HepG2 (cell line): ENCODE data around the gene ZNRD2. TPM values are rescaled to one million over a fixed set of nuclear protein-coding genes. Genes with fewer than 3 reads are reported as not detected.

ENCODE experiments used
- HDAC1 ChIP-seq: sonication (generic); formaldehyde crosslinking; IDR thresholded peaks from 2 replicates; pipeline ENCODE4 v1.5.1; 2020; ENCODE audit warnings: mild to moderate bottlenecking, missing genetic modification reagents
- HMG20A ChIP-seq: IDR thresholded peaks from 2 replicates; pipeline ENCODE4 v1.6.1; 2016; ENCODE audit warnings: borderline replicate concordance
- JUNB ChIP-seq: sonication (generic); formaldehyde crosslinking; IDR thresholded peaks from 2 replicates; pipeline ENCODE4 v1.8.0; 2022; ENCODE audit warnings: missing genetic modification reagents, mild to moderate bottlenecking, borderline replicate concordance
- KDM1A ChIP-seq: IDR thresholded peaks from 2 replicates; pipeline ENCODE4 v1.6.1; 2016; ENCODE audit warnings: missing compliant biosample characterization
- KDM3A ChIP-seq: IDR thresholded peaks from 2 replicates; pipeline ENCODE4 v1.6.1; 2018; ENCODE audit warnings: low read depth, missing compliant biosample characterization
- MEIS1 ChIP-seq: sonication (generic); formaldehyde crosslinking; IDR thresholded peaks from 2 replicates; pipeline ENCODE4 v1.9.0; 2021; ENCODE audit warnings: mild to moderate bottlenecking, missing genetic modification reagents, moderate library complexity, borderline replicate concordance
- MTA1 ChIP-seq: sonication (generic); formaldehyde crosslinking; IDR thresholded peaks from 2 replicates; pipeline ENCODE4 v1.4.0; 2020; ENCODE audit warnings: missing genetic modification reagents, mild to moderate bottlenecking, borderline replicate concordance
- PHB2 ChIP-seq: fragments of 450-650 bp; IDR thresholded peaks from 2 replicates; pipeline ENCODE4 v1.6.1; 2018; ENCODE audit not compliant: partially characterized antibody
- REXO4 ChIP-seq: sonication (generic); formaldehyde crosslinking; IDR thresholded peaks from 2 replicates; pipeline ENCODE4 v1.8.0; 2022; ENCODE audit warnings: missing genetic modification reagents, mild to moderate bottlenecking, borderline replicate concordance
- SIX4 ChIP-seq: sonication (generic); formaldehyde crosslinking; IDR thresholded peaks from 2 replicates; pipeline ENCODE4 v1.4.0; 2020; ENCODE audit warnings: missing genetic modification reagents
- SP140L ChIP-seq: sonication (generic); formaldehyde crosslinking; IDR thresholded peaks from 2 replicates; pipeline ENCODE4 v1.4.0; 2020; ENCODE audit warnings: missing genetic modification reagents, borderline replicate concordance
- SRSF9 ChIP-seq: fragments of 200-400 bp; formaldehyde crosslinking; IDR thresholded peaks from 2 replicates; pipeline ENCODE4 v1.6.1; 2018; ENCODE audit warnings: borderline replicate concordance, mild to moderate bottlenecking, low read depth, low read length; ENCODE audit not compliant: insufficient read depth, poor library complexity, severe bottlenecking
- U2AF2 ChIP-seq: fragments of 200-400 bp; formaldehyde crosslinking; IDR thresholded peaks from 2 replicates; pipeline ENCODE4 v1.6.1; 2017; ENCODE audit warnings: low read depth, mild to moderate bottlenecking, low read length
- ZFP62 ChIP-seq: sonication (generic); formaldehyde crosslinking; IDR thresholded peaks from 2 replicates; pipeline ENCODE4 v1.4.0; 2020; ENCODE audit warnings: missing genetic modification reagents
- ZNF205 ChIP-seq: IDR thresholded peaks from 2 replicates; pipeline ENCODE4 v1.6.1; 2018; ENCODE audit warnings: missing biosample characterization, missing genetic modification reagents
- ZNF232 ChIP-seq: sonication (generic); formaldehyde crosslinking; IDR thresholded peaks from 2 replicates; pipeline ENCODE4 v1.4.0; 2020; ENCODE audit warnings: missing genetic modification reagents, borderline replicate concordance
- ZNF44 ChIP-seq: sonication (generic); formaldehyde crosslinking; IDR thresholded peaks from 2 replicates; pipeline ENCODE4 v1.5.1; 2020; ENCODE audit warnings: mild to moderate bottlenecking, missing genetic modification reagents
- ZNF644 ChIP-seq: IDR thresholded peaks from 2 replicates; pipeline ENCODE4 v1.6.1; 2016; ENCODE audit warnings: low read depth
- polyA plus RNA-seq, 8 experiments: library from polyadenylated mRNA; depleted of rRNA in 3 of 8; stranded (reverse) in 7 of 8; unstranded in 1 of 8; fragments of >200 nt; fragmentation: Illumina TruSeq in 4 of 8; extraction: Trizol in 4 of 8; gene quantifications; 2 replicates each; pipeline versions ENCODE4 v1.2.1 to v1.2.3, GENCODE V29; 2011 to 2016; ENCODE audit warnings: low read depth in 4 of 8, missing spikeins in 1 of 8, mixed read lengths in 1 of 8; ENCODE audit not compliant: insufficient read depth in 1 of 8
- total RNA-seq, 5 experiments: library from RNA; depleted of rRNA; stranded (reverse); fragments of >200 nt; fragmentation: Illumina TruSeq; extraction: Trizol; gene quantifications; 2 replicates each; pipeline ENCODE4 v1.2.3, GENCODE V29; 2016; ENCODE audit warnings: low read depth in 1 of 5
- TF ChIP-seq, protein P1 (sequence below): sonication (generic); formaldehyde crosslinking; IDR thresholded peaks from 2 replicates; pipeline ENCODE4 v1.4.0; 2020; ENCODE audit warnings: missing genetic modification reagents, low read depth, mild to moderate bottlenecking, borderline replicate concordance
- TF ChIP-seq, protein P2 (sequence below): sonication (generic); formaldehyde crosslinking; IDR thresholded peaks from 2 replicates; pipeline ENCODE4 v1.8.0; 2022; ENCODE audit warnings: mild to moderate bottlenecking, missing genetic modification reagents, moderate library complexity
- TF ChIP-seq, protein P3 (sequence below): sonication (generic); formaldehyde crosslinking; IDR thresholded peaks from 2 replicates; pipeline ENCODE4 v1.5.0; 2020; ENCODE audit warnings: missing genetic modification reagents
- TF ChIP-seq, protein P4 (sequence below): IDR thresholded peaks from 2 replicates; pipeline ENCODE4 v1.6.1; 2016; ENCODE audit warnings: low read depth
- TF ChIP-seq, protein P5 (sequence below): sonication (generic); formaldehyde crosslinking; IDR thresholded peaks from 2 replicates; pipeline ENCODE4 v1.4.0; 2020; ENCODE audit warnings: missing genetic modification reagents
- TF ChIP-seq, protein P6 (sequence below): sonication (generic); formaldehyde crosslinking; IDR thresholded peaks from 2 replicates; pipeline ENCODE4 v1.4.0; 2020; ENCODE audit warnings: missing genetic modification reagents, mild to moderate bottlenecking, borderline replicate concordance

ZNRD2 gene
- total and polyA plus RNA-seq, 2 of the 13 experiments (the other 11 are each of a cell fraction or from before 2014, with no cell fraction given): 29.2 to 34.0 TPM

DNA sequence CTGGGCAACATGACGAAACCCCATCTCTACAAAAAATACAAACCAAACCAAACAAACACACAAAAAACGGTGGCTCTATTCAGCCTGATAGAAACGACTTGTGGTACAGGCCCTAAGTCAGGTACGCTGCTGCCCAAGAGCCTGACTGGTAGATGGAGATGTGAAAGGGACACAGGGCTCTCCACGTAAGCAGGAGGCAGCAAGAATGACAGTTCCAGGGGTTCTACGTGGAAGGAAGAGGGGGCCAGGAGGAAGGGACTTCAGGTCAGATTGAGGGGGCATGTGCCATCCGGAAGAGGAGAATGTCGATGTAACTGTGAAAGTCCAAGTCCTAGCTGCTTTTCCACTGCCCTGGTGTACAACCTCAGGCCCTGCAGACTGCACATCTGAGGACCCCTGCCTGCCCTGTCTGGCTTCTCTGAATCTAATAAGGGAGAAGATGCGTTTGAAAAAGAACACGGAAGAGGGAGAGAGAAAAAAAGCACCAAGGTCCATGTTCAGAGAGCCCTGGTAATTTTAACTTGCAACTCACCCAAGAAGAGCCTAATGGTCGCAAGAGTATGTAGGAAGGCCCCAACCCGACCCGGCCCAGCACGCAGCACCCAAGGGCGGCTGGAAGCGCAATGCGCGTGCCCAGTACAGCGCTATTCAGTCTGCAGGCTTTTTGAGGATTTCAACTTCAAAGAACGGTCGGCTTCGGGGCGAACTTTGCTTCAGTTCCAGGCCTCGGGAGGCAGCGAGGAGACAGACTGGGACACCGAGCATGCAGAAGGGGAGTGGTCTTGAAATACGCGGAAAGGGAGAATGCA lies 909 bp upstream of the ZNRD2 start (continued):
- TF ChIP-seq, protein P1, sequence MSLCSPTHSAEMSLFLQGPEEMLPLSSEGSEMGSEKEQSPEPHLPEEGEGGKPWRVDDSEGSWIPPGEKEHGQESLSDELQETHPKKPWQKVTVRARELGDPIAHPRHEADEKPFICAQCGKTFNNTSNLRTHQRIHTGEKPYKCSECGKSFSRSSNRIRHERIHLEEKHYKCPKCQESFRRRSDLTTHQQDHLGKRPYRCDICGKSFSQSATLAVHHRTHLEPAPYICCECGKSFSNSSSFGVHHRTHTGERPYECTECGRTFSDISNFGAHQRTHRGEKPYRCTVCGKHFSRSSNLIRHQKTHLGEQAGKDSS (CRISPR knock-in tag): no peak
- 0 out of 2 replicates have a peak, but pooled peaks have one; percentile 45 for TF ChIP-seq JUNB (CRISPR knock-in tag)
- no peak for TF ChIP-seq U2AF2
- no peak for TF ChIP-seq ZFP62 (CRISPR knock-in tag)
- TF ChIP-seq ZNF644 (CRISPR knock-in tag): no peak
- TF ChIP-seq, protein P2, sequence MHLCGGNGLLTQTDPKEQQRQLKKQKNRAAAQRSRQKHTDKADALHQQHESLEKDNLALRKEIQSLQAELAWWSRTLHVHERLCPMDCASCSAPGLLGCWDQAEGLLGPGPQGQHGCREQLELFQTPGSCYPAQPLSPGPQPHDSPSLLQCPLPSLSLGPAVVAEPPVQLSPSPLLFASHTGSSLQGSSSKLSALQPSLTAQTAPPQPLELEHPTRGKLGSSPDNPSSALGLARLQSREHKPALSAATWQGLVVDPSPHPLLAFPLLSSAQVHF (CRISPR knock-in tag): no peak
- no peak for TF ChIP-seq KDM1A (CRISPR knock-in tag)
- TF ChIP-seq ZNF232 (CRISPR knock-in tag): peak; percentile 42; the same call in 1 of the 2 replicates
- TF ChIP-seq, protein P3, sequence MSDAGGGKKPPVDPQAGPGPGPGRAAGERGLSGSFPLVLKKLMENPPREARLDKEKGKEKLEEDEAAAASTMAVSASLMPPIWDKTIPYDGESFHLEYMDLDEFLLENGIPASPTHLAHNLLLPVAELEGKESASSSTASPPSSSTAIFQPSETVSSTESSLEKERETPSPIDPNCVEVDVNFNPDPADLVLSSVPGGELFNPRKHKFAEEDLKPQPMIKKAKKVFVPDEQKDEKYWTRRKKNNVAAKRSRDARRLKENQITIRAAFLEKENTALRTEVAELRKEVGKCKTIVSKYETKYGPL (CRISPR knock-in tag): peak; percentile 27; the same call in 1 of the 2 replicates
- TF ChIP-seq, protein P4, sequence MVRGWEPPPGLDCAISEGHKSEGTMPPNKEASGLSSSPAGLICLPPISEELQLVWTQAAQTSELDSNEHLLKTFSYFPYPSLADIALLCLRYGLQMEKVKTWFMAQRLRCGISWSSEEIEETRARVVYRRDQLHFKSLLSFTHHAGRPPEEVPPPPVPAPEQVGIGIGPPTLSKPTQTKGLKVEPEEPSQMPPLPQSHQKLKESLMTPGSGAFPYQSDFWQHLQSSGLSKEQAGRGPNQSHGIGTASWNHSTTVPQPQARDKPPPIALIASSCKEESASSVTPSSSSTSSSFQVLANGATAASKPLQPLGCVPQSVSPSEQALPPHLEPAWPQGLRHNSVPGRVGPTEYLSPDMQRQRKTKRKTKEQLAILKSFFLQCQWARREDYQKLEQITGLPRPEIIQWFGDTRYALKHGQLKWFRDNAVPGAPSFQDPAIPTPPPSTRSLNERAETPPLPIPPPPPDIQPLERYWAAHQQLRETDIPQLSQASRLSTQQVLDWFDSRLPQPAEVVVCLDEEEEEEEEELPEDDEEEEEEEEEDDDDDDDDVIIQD: no peak
- TF ChIP-seq ZNF205 (CRISPR knock-in tag): no peak
- TF ChIP-seq, protein P5, sequence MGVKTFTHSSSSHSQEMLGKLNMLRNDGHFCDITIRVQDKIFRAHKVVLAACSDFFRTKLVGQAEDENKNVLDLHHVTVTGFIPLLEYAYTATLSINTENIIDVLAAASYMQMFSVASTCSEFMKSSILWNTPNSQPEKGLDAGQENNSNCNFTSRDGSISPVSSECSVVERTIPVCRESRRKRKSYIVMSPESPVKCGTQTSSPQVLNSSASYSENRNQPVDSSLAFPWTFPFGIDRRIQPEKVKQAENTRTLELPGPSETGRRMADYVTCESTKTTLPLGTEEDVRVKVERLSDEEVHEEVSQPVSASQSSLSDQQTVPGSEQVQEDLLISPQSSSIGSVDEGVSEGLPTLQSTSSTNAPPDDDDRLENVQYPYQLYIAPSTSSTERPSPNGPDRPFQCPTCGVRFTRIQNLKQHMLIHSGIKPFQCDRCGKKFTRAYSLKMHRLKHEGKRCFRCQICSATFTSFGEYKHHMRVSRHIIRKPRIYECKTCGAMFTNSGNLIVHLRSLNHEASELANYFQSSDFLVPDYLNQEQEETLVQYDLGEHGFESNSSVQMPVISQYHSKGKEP (CRISPR knock-in tag): no peak
- no peak for TF ChIP-seq SIX4 (CRISPR knock-in tag)
- TF ChIP-seq, protein P6, sequence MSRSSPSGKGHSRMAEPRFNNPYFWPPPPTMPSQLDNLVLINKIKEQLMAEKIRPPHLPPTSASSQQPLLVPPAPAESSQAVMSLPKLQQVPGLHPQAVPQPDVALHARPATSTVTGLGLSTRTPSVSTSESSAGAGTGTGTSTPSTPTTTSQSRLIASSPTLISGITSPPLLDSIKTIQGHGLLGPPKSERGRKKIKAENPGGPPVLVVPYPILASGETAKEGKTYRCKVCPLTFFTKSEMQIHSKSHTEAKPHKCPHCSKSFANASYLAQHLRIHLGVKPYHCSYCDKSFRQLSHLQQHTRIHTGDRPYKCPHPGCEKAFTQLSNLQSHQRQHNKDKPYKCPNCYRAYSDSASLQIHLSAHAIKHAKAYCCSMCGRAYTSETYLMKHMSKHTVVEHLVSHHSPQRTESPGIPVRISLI: no peak
- TF ChIP-seq REXO4: no peak
- TF ChIP-seq SP140L (CRISPR knock-in tag): no peak
- no peak for TF ChIP-seq MEIS1 (CRISPR knock-in tag)
- no peak; the same call in 1 of the 2 replicates for TF ChIP-seq ZNF44
- no peak for TF ChIP-seq MTA1 (CRISPR knock-in tag)
- no peak for TF ChIP-seq PHB2
- TF ChIP-seq KDM3A (CRISPR knock-in tag): no peak
- TF ChIP-seq HMG20A: no peak
- TF ChIP-seq HDAC1 (CRISPR knock-in tag): no peak
- TF ChIP-seq SRSF9: no peak
